HG03442 (cell line): Measurements from ENCODE around the gene S100A8.
"Not testable (repeated sequence)": the region's sequence is repeated elsewhere in the genome, so short reads cannot be mapped to it uniquely, and the experiment has no call there.

ENCODE experiments used
- ATAC-seq: cut with Tn5 transposase; IDR thresholded peaks from one replicate; pipeline ENCODE4 v1.9.1; 2021; ENCODE audit warnings: mild to moderate bottlenecking, moderate library complexity; ENCODE audit not compliant: unreplicated experiment

The S100A8 gene

GRCh38 chr1:153349363-153350320 lies 41.2 kb downstream of the S100A8 start:
- no peak for ATAC-seq

- no peak for ATAC-seq
These were observed 42.1 kb downstream of the S100A8 start, which contains the start of gene PGLYRP4 for GRCh38 chr1:153348511-153349362. Gene PGLYRP4, minus strand, starts transcription at chr1:153348841. Its CDS starts 909 bp downstream, at chr1:153347932.

GRCh38 chr1:153347856-153348255 lies 43.0 kb downstream of the S100A8 start:
- no peak for ATAC-seq

- not testable (repeated sequence) for ATAC-seq
These were observed 43.8 kb downstream of the S100A8 start for GRCh38 chr1:153347049-153347448.

- no peak for ATAC-seq
These were observed 44.7 kb downstream of the S100A8 start for GRCh38 chr1:153346077-153346723.

GRCh38 chr1:153345187-153346076 lies 45.4 kb downstream of the S100A8 start:
- ATAC-seq, result no peak

- ATAC-seq, result no peak
These were observed 46.2 kb downstream of the S100A8 start for GRCh38 chr1:153344718-153345025.

- no peak for ATAC-seq
These were observed 46.8 kb downstream of the S100A8 start for GRCh38 chr1:153343811-153344717.

GRCh38 chr1:153343040-153343681 lies 47.7 kb downstream of the S100A8 start:
- ATAC-seq, result no peak

- no peak for ATAC-seq
These were observed 48.7 kb downstream of the S100A8 start for GRCh38 chr1:153342178-153342577.

- no peak for ATAC-seq
These were observed 49.4 kb downstream of the S100A8 start for GRCh38 chr1:153341431-153341934.

- ATAC-seq, result no peak
These were observed 50.5 kb downstream of the S100A8 start for GRCh38 chr1:153340356-153340755.
